Activated T-helper 2 cell treated with anti-CD3 and anti-CD28 coated beads, Interferon-gamma antibody, Interleukin-2, Interleukin-4, amounts not matched to agents 10 μg/mL and 5 μg/mL and 100 μg/mL, durations not matched to agents 14 hours and 24 hours and 36 hours (primary cell): ENCODE measurements around the gene CHST7. TPM values are rescaled to one million over a fixed set of nuclear protein-coding genes. Genes with fewer than 3 reads are reported as not detected.

Experiments
- DNase-seq: peaks from one replicate; pipeline ENCODE4 v3.0.0; 2021; ENCODE audit warnings: low spot score
- H3K27ac Mint-ChIP-seq: one replicate; pipeline ENCODE4 v1.8.0; 2021; ENCODE audit warnings: mixed read lengths
- H3K27me3 Mint-ChIP-seq: one replicate; pipeline ENCODE4 v1.8.0; 2021; ENCODE audit warnings: low read depth, mixed read lengths
- H3K36me3 Mint-ChIP-seq: one replicate; pipeline ENCODE4 v1.8.0; 2021; ENCODE audit warnings: low read depth, mixed read lengths
- H3K4me1 Mint-ChIP-seq: one replicate; pipeline ENCODE4 v1.8.0; 2021; ENCODE audit warnings: low read depth, mixed read lengths
- H3K4me3 Mint-ChIP-seq: one replicate; pipeline ENCODE4 v1.8.0; 2021; ENCODE audit warnings: low read depth, mild to moderate bottlenecking, moderate library complexity, mixed read lengths
- H3K9me3 Mint-ChIP-seq: one replicate; pipeline ENCODE4 v1.8.0; 2021; ENCODE audit warnings: mixed read lengths
- intact Hi-C: fragments of 100-400 bp; cut with micrococcal nuclease; formaldehyde crosslinking; loops from one replicate; pipeline ENCODE4 v1.15.1; 2023
- total RNA-seq: library from RNA; stranded (reverse); gene quantifications from 2 replicates; pipeline ENCODE4 v1.2.3, GENCODE V29; 2022

CHST7 gene
- total RNA-seq, 1 donor from 2014 or later: 3.8 TPM

- Mint-ChIP-seq H3K4me3 (no peak overlapping the region), H3K4me1 (peaks cover 2% of the 10 kb centered on the region)
Observed at GRCh38 chrX:46597771-46598170, 24.2 kb downstream of the CHST7 start.

GRCh38 chrX:46599051-46599560, 25.5 kb downstream of the CHST7 start:
- no peak for DNase-seq
- Mint-ChIP-seq H3K4me3 (no peak overlapping the region), H3K4me1 (peaks cover 2% of the 10 kb centered on the region), H3K9me3 (no peaks in the 10 kb centered on the region), H3K27me3 (no peaks in the 10 kb centered on the region), H3K27ac (no peak overlapping the region), H3K36me3 (peaks cover 32% of the 10 kb centered on the region)
- intact Hi-C loops: no loop called here

More at GRCh38 chrX:46597771-46598170, 24.2 kb downstream of the CHST7 start:
- no peaks in the 10 kb centered on the region for H3K9me3 Mint-ChIP-seq
- peaks cover 32% of the 10 kb centered on the region for H3K36me3 Mint-ChIP-seq
- H3K27ac Mint-ChIP-seq: no peak overlapping the region
- intact Hi-C loops: no loop called here
- no peaks in the 10 kb centered on the region for H3K27me3 Mint-ChIP-seq
- no peak for DNase-seq

- Mint-ChIP-seq H3K36me3 (peaks cover 41% of the 10 kb centered on the region), H3K27ac (no peak overlapping the region), H3K4me3 (no peak overlapping the region), H3K9me3 (no peaks in the 10 kb centered on the region), H3K27me3 (no peaks in the 10 kb centered on the region), H3K4me1 (peaks cover 2% of the 10 kb centered on the region)
- DNase-seq: no peak
- intact Hi-C loops: no loop called here
Observed at GRCh38 chrX:46601283-46601682, 27.7 kb downstream of the CHST7 start.

GRCh38 chrX:46602468-46603102, 29.0 kb downstream of the CHST7 start:
- intact Hi-C loops: no loop called here
- H3K27ac Mint-ChIP-seq: no peak overlapping the region
- H3K36me3 Mint-ChIP-seq: peaks cover 47% of the 10 kb centered on the region
- DNase-seq: no peak
- no peaks in the 10 kb centered on the region for H3K27me3 Mint-ChIP-seq
- H3K4me1 Mint-ChIP-seq: peaks cover 2% of the 10 kb centered on the region
- no peak overlapping the region for H3K4me3 Mint-ChIP-seq
- H3K9me3 Mint-ChIP-seq: no peaks in the 10 kb centered on the region

GRCh38 chrX:46607916-46608315, 34.4 kb downstream of the CHST7 start:
- no peak for DNase-seq
- no peaks in the 10 kb centered on the region for H3K9me3 Mint-ChIP-seq
- H3K36me3 Mint-ChIP-seq: peaks cover 43% of the 10 kb centered on the region
- no peaks in the 10 kb centered on the region for H3K27me3 Mint-ChIP-seq
- H3K4me3 Mint-ChIP-seq: no peak overlapping the region
- H3K27ac Mint-ChIP-seq: no peak overlapping the region
- H3K4me1 Mint-ChIP-seq: peaks cover 24% of the 10 kb centered on the region
- intact Hi-C loops: no loop called here

- Mint-ChIP-seq H3K36me3 (peaks cover 56% of the 10 kb centered on the region), H3K9me3 (no peaks in the 10 kb centered on the region), H3K27me3 (no peaks in the 10 kb centered on the region), H3K4me1 (peaks cover 30% of the 10 kb centered on the region), H3K27ac (no peak overlapping the region), H3K4me3 (no peak overlapping the region)
- no peak for DNase-seq
- intact Hi-C loops: no loop called here
Observed at GRCh38 chrX:46610070-46610658, 36.6 kb downstream of the CHST7 start.

- intact Hi-C loops: no loop called here
- peaks cover 53% of the 10 kb centered on the region for H3K36me3 Mint-ChIP-seq
- H3K27ac Mint-ChIP-seq: peak overlapping the region; percentile 12
- H3K4me1 Mint-ChIP-seq: peaks cover 32% of the 10 kb centered on the region
- no peaks in the 10 kb centered on the region for H3K27me3 Mint-ChIP-seq
- H3K9me3 Mint-ChIP-seq: no peaks in the 10 kb centered on the region
- DNase-seq: no peak
- H3K4me3 Mint-ChIP-seq: no peak overlapping the region
Observed at GRCh38 chrX:46611658-46612362, 38.2 kb downstream of the CHST7 start.

- intact Hi-C loops: no loop called here
- no peak overlapping the region for H3K4me3 Mint-ChIP-seq
- no peak for DNase-seq
- H3K36me3 Mint-ChIP-seq: peaks cover 81% of the 10 kb centered on the region
- H3K9me3 Mint-ChIP-seq: peaks cover 5% of the 10 kb centered on the region
- peaks cover 15% of the 10 kb centered on the region for H3K4me1 Mint-ChIP-seq
- H3K27me3 Mint-ChIP-seq: no peaks in the 10 kb centered on the region
- peak overlapping the region; percentile 60 for H3K27ac Mint-ChIP-seq
Observed at GRCh38 chrX:46617906-46618305, 44.3 kb downstream of the CHST7 start.

GRCh38 chrX:46618947-46619346, 45.4 kb downstream of the CHST7 start:
- Mint-ChIP-seq H3K9me3 (peaks cover 5% of the 10 kb centered on the region), H3K27ac (no peak overlapping the region), H3K27me3 (no peaks in the 10 kb centered on the region), H3K4me1 (peaks cover 12% of the 10 kb centered on the region), H3K4me3 (no peak overlapping the region), H3K36me3 (peaks cover 77% of the 10 kb centered on the region)
- no peak for DNase-seq
- intact Hi-C loops: no loop called here

GRCh38 chrX:46620505-46620904, 46.9 kb downstream of the CHST7 start:
- intact Hi-C loops: no loop called here
- H3K9me3 Mint-ChIP-seq: peaks cover 5% of the 10 kb centered on the region

GRCh38 chrX:46621572-46621971, 48.0 kb downstream of the CHST7 start:
- Mint-ChIP-seq H3K27ac (no peak overlapping the region), H3K4me3 (no peak overlapping the region), H3K9me3 (peaks cover 5% of the 10 kb centered on the region), H3K36me3 (peaks cover 79% of the 10 kb centered on the region), H3K27me3 (no peaks in the 10 kb centered on the region), H3K4me1 (peaks cover 9% of the 10 kb centered on the region)
- DNase-seq: no peak
- intact Hi-C loops: no loop called here

More at GRCh38 chrX:46620505-46620904, 46.9 kb downstream of the CHST7 start:
- no peak overlapping the region for H3K27ac Mint-ChIP-seq
- peaks cover 9% of the 10 kb centered on the region for H3K4me1 Mint-ChIP-seq
- H3K4me3 Mint-ChIP-seq: no peak overlapping the region
- no peaks in the 10 kb centered on the region for H3K27me3 Mint-ChIP-seq
- peaks cover 74% of the 10 kb centered on the region for H3K36me3 Mint-ChIP-seq
- no peak for DNase-seq

- no peak overlapping the region for H3K4me3 Mint-ChIP-seq
- no peaks in the 10 kb centered on the region for H3K9me3 Mint-ChIP-seq
- peaks cover 76% of the 10 kb centered on the region for H3K36me3 Mint-ChIP-seq
- no peak overlapping the region for H3K27ac Mint-ChIP-seq
- DNase-seq: no peak
- peaks cover 23% of the 10 kb centered on the region for H3K4me1 Mint-ChIP-seq
- no peaks in the 10 kb centered on the region for H3K27me3 Mint-ChIP-seq
- intact Hi-C loops: no loop called here
Observed at GRCh38 chrX:46624090-46624786, 50.7 kb downstream of the CHST7 start.
